Posterior cingulate gyrus (tissue), 11 donors: ENCODE measurements around the gene SLC16A10.
"Not testable (repeated sequence)": the region's sequence is repeated elsewhere in the genome, so short reads cannot be mapped to it uniquely, and the experiment has no call there.

Experiments used
- DNase-seq, 10 donors: peaks; one replicate each; pipeline versions ENCODE4 v3.0.0 to v3.0.0-alpha.2; 2020 to 2021; ENCODE audit warnings: mixed read lengths in 3 of 10
- intact Hi-C: fragments of 100-400 bp; cut with DNase I; formaldehyde crosslinking; loops from one replicate; pipeline ENCODE4 v1.15.1; 2023

SLC16A10 gene

DNA sequence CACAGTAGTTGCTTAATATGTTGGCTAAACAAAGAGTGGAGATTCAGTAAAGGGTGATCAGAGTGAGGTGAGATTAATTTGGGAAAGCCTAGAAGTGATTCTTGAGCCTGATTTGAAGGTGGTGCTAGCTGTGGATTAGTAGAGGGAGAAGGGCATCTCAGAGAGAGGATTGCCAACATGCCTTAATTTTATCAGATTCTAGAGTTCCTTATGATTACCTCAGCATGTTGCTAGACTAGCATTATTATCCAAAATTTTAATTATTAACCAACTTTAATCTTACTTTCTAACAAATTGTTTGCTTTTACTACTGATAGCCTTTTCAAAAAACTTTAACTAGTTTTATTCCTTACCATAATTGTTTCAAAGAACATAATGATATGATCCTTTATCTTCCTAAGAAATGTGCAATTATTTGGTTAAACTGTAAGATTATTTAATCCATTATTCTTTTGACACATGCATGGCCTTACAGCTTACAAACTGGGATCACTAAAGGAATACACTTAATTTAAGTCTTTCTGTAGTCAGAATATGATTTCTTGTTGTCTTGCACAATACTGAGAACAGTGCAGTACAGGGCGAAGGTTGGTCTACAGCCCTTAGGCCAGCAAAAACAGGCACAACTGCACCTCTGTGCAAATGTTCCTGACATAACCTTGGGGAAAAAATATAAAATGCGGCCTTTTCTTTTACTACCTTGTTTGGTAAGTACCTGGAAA, 88.9 kb downstream of the SLC16A10 start:
- no peak for DNase-seq
- intact Hi-C loops, result no loop called here

DNA sequence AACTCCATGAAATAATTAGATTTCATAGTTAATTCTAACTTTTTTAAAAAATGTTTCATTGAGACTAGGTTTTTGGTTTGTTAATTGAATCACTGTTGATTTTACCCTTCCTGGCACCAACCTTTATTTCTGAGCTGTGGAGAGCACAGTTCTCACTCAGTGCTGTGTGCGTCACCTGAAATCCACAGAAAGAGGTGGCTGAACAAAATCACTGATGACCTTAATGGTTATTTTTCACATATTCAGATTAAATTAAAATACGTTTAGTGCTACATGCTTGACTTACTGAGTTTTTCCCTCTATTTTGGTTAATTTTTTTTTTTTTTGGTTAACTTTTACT, 89.4 kb downstream of the SLC16A10 start:
- intact Hi-C loops, result no loop called here
- DNase-seq, result no peak

DNA sequence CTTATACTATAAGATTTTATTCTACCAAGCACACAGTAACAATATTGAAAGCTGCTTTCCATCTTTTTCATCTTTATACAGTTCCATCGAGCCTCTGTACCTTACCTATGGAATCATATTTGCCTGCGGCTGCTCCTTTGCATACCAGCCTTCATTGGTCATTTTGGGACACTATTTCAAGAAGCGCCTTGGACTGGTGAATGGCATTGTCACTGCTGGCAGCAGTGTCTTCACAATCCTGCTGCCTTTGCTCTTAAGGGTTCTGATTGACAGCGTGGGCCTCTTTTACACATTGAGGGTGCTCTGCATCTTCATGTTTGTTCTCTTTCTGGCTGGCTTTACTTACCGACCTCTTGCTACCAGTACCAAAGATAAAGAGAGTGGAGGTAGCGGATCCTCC, 89.8 kb downstream of the SLC16A10 start:
- no peak for DNase-seq
- intact Hi-C loops, result no loop called here

DNA sequence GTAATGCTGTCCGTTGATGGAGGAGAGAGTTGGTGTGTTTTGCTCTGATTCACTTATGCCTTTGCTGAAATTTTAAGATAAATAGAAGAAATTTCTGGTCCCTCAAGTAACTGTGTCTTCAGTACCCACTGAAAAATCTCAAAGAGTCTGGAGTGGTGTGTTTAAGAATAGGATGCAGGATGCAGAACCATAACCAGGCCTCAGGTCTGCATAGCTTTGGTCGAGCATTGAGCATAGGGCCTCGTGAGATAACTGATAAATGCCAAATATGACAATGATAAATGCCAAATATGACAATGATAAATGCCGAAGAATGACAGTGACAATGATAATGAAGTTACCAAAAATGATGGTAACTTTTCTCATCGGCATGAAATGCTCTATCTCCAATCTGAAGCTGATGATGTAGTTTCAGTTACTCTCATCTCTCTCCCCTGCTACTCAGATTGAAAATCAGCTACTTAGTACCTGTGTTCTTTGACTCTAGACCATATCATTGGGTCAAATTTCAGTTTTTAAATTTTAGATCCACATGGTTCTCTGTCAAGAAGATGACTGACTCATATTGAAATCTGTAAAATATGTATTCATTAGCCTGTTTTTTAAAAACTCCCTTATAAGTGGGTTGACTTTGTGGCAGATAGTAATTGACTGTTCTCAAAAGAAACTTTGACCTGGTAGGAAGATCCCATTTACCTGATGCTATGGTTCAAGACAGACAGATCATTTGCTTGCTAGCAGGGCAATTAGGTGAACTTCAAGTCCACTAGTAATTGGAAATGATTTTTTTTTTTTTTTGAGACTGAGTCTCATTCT, 96.6 kb downstream of the SLC16A10 start:
- DNase-seq, result no peak
- intact Hi-C loops, result no loop called here

DNA sequence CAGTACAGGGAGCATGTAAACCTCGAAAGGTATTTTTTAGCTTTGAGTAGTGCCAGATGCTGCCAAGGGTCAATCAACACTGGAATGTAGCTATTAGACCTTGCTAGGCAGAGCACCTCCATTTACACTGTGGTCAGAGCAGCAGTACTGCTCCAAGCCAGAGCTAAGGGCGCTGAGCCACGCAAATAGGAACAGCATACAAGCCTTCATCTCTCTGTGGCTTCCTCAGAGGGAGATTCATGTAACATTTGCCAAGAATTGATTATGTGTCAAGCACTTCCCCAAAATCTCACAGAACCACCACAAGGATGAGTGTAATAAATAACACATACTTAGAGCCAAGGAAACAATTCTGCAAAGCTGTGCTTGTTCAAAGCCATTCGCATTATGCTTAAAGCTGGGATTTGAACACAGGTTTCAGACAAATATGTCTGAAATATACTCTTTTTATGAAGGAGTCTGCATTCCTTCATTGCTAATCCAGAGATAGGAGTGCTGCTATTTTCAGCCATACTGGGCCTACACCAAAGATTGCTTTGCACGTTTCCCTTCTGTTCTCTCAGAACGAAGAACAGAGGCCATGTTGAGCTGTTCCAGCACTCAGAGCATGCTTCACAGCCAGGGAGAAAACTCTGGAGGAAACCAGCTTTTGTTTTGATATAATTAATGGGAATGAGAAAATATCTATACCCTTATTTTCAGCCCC, 97.7 kb downstream of the SLC16A10 start:
- intact Hi-C loops, result no loop called here

DNA sequence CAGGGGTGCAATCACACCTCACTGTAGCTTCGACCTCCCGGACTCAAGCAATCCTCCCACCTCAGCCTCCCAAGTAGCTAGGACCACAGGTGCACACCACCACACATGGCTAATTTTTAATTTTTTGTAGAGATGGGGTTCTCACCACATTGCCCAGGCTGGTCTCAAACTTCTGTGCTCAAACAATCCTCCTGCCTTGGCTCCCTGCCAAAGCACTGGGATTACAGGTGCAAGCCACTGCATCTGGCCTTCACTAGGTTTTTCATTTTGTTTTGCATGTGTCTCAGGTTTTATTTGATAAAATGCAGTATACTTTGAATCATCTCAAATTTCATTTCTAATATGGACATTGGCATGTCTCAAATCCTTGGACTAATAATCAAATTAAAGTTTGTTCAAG, 98.7 kb downstream of the SLC16A10 start:
- DNase-seq, result no peak
- intact Hi-C loops, result no loop called here

More for the DNA sequence above, 97.7 kb downstream of the SLC16A10 start:
- no peak for DNase-seq

DNA sequence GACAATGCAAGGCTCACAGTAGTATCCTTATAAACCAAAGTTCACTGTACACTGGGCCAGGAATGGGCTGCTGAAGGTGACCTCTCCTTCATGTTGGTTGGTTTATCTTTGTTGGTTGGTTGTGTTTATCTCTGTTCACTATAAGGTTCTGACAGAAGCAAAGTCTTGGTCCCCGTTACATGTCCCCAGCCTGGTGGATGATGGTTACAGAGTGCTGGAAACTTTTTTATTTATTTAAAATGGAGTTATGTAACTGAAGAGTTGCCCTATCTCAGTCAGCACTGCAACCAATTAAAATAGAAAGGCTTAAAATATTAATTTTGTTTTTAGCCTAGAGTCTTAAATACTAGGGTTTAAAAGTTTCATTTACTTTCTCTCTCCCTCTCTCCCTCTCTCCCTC, 100.6 kb downstream of the SLC16A10 start:
- intact Hi-C loops, result no loop called here
- DNase-seq, result no peak

DNA sequence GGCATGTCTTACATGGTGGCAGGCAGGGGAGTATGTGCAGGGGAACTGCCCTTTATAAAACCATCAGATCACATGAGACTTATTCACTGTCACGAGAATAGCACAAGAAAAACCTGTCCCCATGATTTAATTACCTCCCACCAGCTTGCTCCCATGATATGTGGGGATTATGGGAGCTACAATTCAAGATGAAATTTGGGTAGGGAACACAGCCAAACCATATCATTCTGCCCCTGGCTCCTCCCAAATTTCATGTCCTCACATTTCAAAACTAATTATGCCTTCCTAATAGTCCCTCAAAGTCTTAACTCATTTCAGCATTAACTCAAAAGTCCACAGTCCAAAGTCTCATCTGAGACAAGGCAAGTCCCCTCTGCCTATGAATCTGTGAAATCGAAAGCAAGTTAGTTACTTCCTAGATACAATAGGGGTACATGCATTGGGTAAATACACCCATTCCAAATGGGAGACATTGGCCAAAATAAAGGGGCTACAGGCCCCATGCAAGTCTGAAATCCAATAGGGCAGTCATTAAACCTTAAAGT, 102.4 kb downstream of the SLC16A10 start:
- DNase-seq, intact Hi-C loops: not testable (repeated sequence)

DNA sequence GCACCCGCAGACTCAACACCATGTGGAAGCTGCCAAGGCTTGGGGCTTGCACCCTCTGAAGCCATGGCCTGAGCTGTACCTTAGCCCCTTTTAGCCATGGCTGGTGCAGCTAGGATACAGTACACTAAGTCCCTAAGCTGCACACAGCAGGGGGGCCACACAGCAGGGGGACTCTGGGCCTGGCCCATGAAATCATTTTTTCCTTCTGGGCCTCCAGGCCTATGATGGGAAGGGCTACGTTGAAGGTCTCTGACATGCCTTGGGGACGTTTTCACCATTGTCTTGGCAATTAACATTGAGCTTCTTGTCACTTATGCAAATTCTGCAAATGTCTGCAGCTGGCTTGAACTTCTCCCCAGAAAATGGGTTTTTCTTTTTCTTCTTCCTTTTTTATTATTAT, 103.3 kb downstream of the SLC16A10 start:
- intact Hi-C loops, result no loop called here

DNA sequence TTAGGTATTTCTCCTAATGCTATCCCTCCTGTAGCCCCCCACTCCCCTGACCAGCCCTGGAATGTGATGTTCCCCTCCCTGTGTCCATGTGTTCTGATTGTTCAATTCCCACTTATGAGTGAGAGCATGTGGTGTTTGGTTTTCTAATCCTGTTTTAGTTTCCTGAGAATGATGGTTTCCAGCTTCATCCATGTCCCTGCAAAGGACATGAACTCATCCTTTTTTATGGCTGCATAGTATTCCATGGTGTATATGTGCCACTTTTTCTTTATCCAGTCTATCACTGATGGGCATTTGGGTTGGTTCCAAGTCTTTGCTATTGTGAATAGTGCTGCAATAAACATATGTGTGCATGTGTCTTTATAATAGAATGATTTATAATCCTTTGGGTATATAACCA, 103.8 kb downstream of the SLC16A10 start:
- DNase-seq, intact Hi-C loops: not testable (repeated sequence)

More for the DNA sequence above, 103.3 kb downstream of the SLC16A10 start:
- no peak for DNase-seq

DNA sequence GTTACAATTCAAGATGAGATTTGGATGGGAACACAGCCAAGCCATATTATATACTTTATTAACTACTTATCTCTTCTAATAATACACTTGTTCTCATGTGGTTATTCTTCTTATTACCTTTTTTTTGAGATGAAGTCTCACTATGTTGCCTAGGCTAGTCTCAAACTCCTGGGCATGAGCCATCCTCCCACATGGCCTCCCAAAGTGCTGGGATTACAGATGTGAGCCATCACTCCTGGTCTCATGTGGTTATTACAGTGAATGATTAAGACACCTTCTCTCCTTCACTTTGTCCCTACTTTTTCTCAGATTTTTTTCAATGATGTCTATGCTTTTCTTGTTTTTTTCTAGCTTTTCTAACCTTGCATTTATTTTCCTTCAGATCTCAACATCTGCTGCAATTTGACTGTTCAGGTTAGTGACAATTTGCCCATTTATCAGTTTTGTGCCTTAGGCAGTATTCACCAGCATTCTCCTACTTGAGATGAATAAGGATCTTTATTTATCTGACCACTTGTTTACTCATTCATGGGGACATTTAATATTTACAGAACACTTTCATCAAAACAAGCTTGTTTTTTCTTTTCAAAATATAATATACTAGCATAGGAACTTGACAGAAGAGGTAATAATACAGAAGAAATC, 105.7 kb downstream of the SLC16A10 start:
- DNase-seq, result no peak
- intact Hi-C loops, result no loop called here

DNA sequence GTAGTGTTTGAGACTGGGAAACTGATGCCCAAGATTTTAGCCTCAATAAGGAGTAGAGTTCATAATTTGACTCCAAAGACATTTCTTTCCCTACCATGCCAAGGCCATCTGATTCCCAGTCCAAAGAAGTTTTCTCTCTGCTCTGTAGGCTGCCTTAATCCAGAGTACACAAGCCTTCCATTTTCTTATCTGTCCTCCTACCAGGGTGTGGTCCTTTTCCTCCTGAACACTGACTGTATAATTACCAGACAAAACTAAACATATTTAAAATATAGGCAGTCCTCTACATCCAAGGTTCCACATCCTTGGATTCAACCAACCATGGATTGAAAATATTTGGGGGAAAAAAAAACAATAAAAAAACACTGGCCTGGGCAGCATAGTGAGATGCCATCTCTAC, 108.4 kb downstream of the SLC16A10 start:
- DNase-seq, result no peak
- intact Hi-C loops, result no loop called here

DNA sequence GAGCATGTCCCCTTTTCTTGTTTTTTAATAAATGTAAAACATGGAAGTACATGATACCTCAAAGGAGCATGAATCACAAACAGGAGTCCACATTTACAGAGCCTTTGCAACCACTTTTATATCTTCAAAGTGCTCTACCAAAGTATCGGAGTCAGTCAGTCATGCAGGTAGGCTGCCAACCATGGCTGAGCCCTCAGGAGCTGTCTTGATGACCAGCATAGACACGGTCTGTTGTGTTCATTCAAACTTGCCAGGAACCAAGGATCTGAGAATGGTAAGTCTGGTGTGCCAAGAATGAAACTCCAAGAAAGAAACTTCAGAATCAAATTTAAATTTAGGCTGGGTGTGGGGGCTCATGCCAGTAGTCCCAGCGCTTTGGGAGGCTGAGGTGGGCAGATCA, 111.5 kb downstream of the SLC16A10 start:
- no peak for DNase-seq
- intact Hi-C loops, result no loop called here

DNA sequence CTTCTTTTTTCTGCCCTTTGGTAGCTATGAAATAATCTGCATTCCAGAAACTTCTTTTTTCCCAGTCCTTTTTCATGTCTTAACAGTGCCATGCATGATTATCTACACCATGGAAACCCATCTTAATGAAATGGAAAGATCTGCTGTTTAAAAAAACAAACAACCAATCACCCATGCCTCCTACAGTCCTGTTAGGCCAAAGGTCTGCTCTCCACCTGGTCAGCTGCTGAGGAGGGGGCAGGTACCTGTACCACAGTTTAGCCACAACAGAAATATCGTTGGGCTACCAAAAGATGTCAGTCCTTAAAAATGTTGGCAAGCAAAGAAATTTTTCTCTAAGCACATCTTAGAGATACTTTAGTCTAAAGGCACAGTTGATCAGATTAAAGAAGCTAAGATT, 112.6 kb downstream of the SLC16A10 start:
- intact Hi-C loops, result no loop called here
- DNase-seq, result no peak

DNA sequence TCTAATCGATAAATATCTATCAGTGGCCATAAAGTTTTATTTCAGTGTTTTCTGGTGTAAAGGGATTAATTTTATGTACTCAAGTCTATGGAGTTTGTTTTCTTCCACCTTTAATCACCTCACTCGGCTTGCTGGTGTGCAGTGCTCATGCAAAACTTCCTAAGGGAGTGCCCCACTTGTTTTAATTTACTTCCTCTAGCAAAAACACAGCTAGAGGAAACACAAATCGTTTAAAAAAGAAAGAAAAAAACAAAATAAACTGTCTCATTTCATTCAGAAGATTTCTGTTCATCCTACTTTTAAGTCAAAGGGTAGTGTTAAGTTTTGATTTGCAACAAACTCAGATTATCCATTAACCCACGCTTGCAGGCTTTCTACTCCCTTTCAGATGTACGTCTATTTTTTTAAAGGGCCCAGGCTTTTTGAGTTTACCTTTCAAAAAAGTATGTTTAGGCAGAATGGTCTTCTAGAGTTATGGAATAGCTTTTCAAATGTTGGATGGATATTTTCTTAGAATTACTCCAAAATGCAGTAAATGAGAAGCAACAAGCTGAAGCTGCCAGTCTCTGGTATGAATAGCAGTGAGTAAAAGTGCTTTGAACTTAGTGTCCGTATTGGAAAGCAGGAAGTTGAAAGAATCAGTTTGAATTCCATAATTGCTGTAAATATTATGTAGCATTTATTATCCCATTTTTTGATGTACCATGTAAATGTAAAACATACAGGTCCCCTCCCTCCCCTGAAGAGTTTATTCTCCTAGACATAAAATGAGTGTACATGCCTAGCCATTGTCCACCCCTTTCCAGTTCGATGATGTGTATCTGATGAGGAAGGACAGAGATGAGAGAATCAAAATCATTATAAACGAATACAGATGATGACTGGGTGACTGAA, 113.3 kb downstream of the SLC16A10 start:
- no peak for DNase-seq
- intact Hi-C loops, result no loop called here

DNA sequence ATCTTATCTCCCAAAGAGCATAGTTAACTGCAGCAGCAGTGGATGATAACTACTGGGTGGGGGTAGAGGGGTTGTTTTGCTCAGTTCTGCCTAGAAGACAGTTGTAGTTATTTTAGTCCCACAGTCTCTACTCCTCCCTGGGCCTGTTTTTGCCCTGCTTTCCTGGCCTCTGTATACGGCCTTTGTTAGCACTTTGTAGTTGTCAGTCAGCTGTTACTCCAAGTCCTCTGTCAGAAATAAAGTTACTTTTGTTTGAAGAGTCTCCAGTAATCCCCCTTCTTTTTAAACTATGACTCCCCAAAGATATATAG, 113.9 kb downstream of the SLC16A10 start:
- intact Hi-C loops, result no loop called here
- no peak for DNase-seq

DNA sequence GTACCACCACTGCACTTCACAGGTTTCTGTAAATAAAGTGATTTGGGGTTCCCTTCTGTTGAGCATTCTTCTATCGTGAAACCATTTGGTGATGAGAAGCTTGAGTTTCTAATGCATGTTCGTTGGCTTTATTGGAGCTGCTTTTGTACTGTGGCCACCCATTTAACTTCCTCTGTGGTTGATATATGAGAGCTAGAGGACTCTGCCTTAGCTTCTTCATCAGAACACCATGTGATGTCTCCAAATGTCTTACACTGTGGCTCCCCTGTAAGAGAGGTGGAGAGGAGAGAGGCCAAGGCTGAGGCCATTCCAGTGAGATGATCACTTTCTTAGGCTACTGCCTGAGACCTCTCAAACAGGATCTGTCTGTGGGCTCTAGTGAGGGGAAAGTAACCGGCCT, 114.5 kb downstream of the SLC16A10 start:
- no peak for DNase-seq
- intact Hi-C loops, result no loop called here

DNA sequence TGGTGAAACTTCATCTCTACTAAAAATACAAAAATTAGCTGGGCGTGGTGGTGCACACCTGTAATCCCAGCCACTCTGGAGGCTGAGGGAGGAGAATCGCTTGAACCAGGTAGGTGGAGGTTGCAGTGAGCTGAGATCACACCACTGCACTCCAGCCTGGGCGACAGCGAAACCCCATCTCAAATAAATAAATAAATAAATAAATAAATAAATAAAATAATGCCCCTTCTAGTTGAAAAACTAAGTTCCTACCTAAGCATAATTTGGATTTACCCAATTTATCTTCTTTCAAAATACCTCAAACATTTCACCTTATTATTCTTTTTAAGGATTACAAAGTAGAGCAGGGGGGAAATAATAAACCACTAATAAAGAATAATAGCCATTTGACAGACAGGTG, 116.2 kb downstream of the SLC16A10 start:
- intact Hi-C loops, DNase-seq: not testable (repeated sequence)

DNA sequence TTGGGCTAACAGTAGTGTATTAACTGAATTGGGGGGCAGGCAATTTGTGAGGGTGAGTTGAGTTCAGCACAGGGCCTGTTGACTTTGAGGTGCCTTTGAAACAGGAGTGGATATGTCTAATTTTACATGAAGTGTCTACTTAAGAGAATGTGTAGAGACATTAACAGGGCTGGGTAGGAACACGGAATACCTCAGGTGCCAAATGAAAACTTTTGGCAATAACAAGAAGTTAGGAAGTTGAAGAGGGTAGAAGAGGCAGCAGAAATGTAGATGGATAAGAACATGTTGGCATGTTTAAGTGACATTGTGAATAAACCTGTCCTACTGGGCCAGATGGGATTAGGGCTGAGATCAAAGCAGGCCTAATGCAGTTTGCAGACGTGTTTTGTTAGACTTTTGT, 117.0 kb downstream of the SLC16A10 start:
- no peak for DNase-seq
- intact Hi-C loops, result no loop called here

DNA sequence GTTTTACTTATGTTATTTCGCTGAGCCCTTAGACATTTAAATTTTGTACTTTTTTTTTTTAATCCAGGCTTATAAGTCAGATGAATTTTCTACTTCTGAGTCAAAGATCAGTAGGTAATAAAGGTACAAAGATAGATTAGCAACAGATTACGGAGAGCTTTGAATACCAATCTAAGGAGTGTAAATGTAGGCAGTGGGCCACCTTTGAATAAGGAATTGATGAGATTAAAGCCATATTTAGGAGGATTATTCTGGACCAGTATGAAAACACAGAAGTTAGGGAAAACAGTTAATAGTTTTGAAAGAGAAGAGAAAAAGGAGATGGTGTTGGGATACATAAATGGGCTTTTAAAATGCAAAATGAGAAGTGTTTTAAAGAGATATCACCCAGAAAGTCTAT, 117.6 kb downstream of the SLC16A10 start:
- no peak for DNase-seq
- intact Hi-C loops, result no loop called here
